Liver (tissue), 9 donors: Measurements from ENCODE around the gene RLBP1. TPM values are rescaled to one million over a fixed set of nuclear protein-coding genes. Genes with fewer than 3 reads are reported as not detected.

Experiments used
- DNase-seq: peaks from one replicate; pipeline ENCODE4 v3.0.0-alpha.2; 2017; ENCODE audit warnings: low spot score
- H3K27ac ChIP-seq, 2 donors: one replicate each; pipeline ENCODE4 v1.7.0; 2013; ENCODE audit warnings: inconsistent platforms in 2 of 2, low read length in 2 of 2, control low read depth in 1 of 2, low read depth in 1 of 2, mild to moderate bottlenecking in 1 of 2
- H3K27me3 ChIP-seq, 4 donors: one replicate each; pipeline versions ENCODE4 v1.6.1 to v1.7.0; 2013; ENCODE audit warnings: low read length in 3 of 4, inconsistent platforms in 1 of 4, mild to moderate bottlenecking in 1 of 4, moderate library complexity in 1 of 4; ENCODE audit not compliant: control insufficient read depth in 4 of 4, insufficient read depth in 4 of 4
- H3K36me3 ChIP-seq, 4 donors: one replicate each; pipeline versions ENCODE4 v1.6.1 to v1.7.0; 2013; ENCODE audit warnings: low read length in 3 of 4, mild to moderate bottlenecking in 3 of 4, low read depth in 1 of 4, moderate library complexity in 1 of 4; ENCODE audit not compliant: control insufficient read depth in 4 of 4, insufficient read depth in 3 of 4
- H3K4me1 ChIP-seq, 4 donors: one replicate each; pipeline versions ENCODE4 v1.6.1 to v1.7.0; 2013; ENCODE audit warnings: low read length in 3 of 4, mild to moderate bottlenecking in 3 of 4, moderate library complexity in 1 of 4; ENCODE audit not compliant: control insufficient read depth in 4 of 4, insufficient read depth in 4 of 4
- H3K4me3 ChIP-seq, 3 donors: one replicate each; pipeline versions ENCODE4 v1.6.1 to v1.7.0; 2013; ENCODE audit warnings: low read length in 3 of 3, control low read depth in 1 of 3, low read depth in 1 of 3, mild to moderate bottlenecking in 1 of 3
- H3K9ac ChIP-seq, 2 donors: one replicate each; pipeline ENCODE4 v1.7.0; 2013; ENCODE audit warnings: low read length in 2 of 2, mild to moderate bottlenecking in 2 of 2, moderate library complexity in 2 of 2, control low read depth in 1 of 2, low read depth in 1 of 2
- H3K9me3 ChIP-seq, 4 donors: one replicate each; pipeline versions ENCODE4 v1.6.1 to v1.7.0; 2013; ENCODE audit warnings: low read length in 3 of 4; ENCODE audit not compliant: control insufficient read depth in 4 of 4
- EGR1 ChIP-seq, 2 donors: IDR thresholded peaks; 2 replicates each; pipeline ENCODE4 v1.6.1; 2016 to 2018; ENCODE audit warnings: antibody characterized with exemption in 2 of 2, low read depth in 2 of 2
- FOXA2 ChIP-seq: IDR thresholded peaks from 2 replicates; pipeline ENCODE4 v1.6.1; 2016; ENCODE audit warnings: antibody characterized with exemption
- GABPA ChIP-seq, 2 donors: IDR thresholded peaks in 1 of 2; conservative IDR thresholded peaks in 1 of 2; 2 replicates each; pipeline ENCODE4 v1.6.1; 2016; ENCODE audit warnings: antibody characterized with exemption in 2 of 2, mild to moderate bottlenecking in 1 of 2, moderate library complexity in 1 of 2
- HNF4A ChIP-seq, 2 donors: conservative IDR thresholded peaks; 2 replicates each; pipeline ENCODE4 v1.6.1; 2016; ENCODE audit warnings: antibody characterized with exemption in 2 of 2, mild to moderate bottlenecking in 2 of 2
- HNF4G ChIP-seq: IDR thresholded peaks from 2 replicates; pipeline ENCODE4 v1.6.1; 2016; ENCODE audit warnings: antibody characterized with exemption
- JUND ChIP-seq, 2 donors: IDR thresholded peaks; 2 replicates each; pipeline ENCODE4 v1.6.1; 2016; ENCODE audit warnings: antibody characterized with exemption in 2 of 2
- NR2F2 ChIP-seq: IDR thresholded peaks from 2 replicates; pipeline ENCODE4 v1.6.1; 2016; ENCODE audit warnings: antibody characterized with exemption
- RAD21 ChIP-seq, 2 donors: IDR thresholded peaks; 2 replicates each; pipeline ENCODE4 v1.6.1; 2016; ENCODE audit warnings: antibody characterized with exemption in 2 of 2, mild to moderate bottlenecking in 2 of 2
- RXRA ChIP-seq, 2 donors: IDR thresholded peaks; 2 replicates each; pipeline ENCODE4 v1.6.1; 2017 to 2018; ENCODE audit warnings: antibody characterized with exemption in 2 of 2, mild to moderate bottlenecking in 1 of 2
- SP1 ChIP-seq: IDR thresholded peaks from 2 replicates; pipeline ENCODE4 v1.6.1; 2018; ENCODE audit warnings: antibody characterized with exemption, mild to moderate bottlenecking
- TAF1 ChIP-seq: conservative IDR thresholded peaks from 2 replicates; pipeline ENCODE4 v1.6.1; 2016; ENCODE audit warnings: antibody characterized with exemption, mild to moderate bottlenecking
- YY1 ChIP-seq: IDR thresholded peaks from 2 replicates; pipeline ENCODE4 v1.6.1; 2016; ENCODE audit warnings: antibody characterized with exemption, mild to moderate bottlenecking
- ZBTB33 ChIP-seq: IDR thresholded peaks from 2 replicates; pipeline ENCODE4 v1.6.1; 2016; ENCODE audit warnings: antibody characterized with exemption
- WGBS: extraction: QIAGEN DNeasy Blood & Tissue Kit; methylation state at CpG from one replicate; pipeline ENCODE4 v1.1.7; 2013; 5-methylcytosine and 5-hydroxymethylcytosine counted together
- polyA plus RNA-seq, 2 donors: library from polyadenylated mRNA; stranded (reverse) in 1 of 2; unstranded in 1 of 2; fragments of 200-250 nt in 1 of 2; fragments of >200 nt in 1 of 2; fragmentation: Nextera tagmentation in 1 of 2; extraction: Ambion mirVana in 1 of 2; gene quantifications; one replicate each; pipeline versions ENCODE4 v1.2.1 to v1.2.3, GENCODE V29; 2013 to 2015
- total RNA-seq, 2 donors: library from RNA; depleted of rRNA; stranded (reverse); fragments of >200 nt; gene quantifications; one replicate each; pipeline ENCODE4 v1.2.3, GENCODE V29; 2014
- TF ChIP-seq, protein P1 (sequence below): IDR thresholded peaks from 2 replicates; pipeline ENCODE4 v1.6.1; 2016; ENCODE audit warnings: antibody characterized with exemption, mild to moderate bottlenecking
- TF ChIP-seq, protein P2 (sequence below): IDR thresholded peaks from 2 replicates; pipeline ENCODE4 v1.6.1; 2016; ENCODE audit warnings: antibody characterized with exemption
- donor health status: healthy.
- donor health status: healthy.
- donor health status: healthy.
- donor health status: healthy.
- donor health status: healthy.

RLBP1 gene
- total and polyA plus RNA-seq, 4 donors: 0.17 TPM; not detected in 3

- TF ChIP-seq, protein P1, sequence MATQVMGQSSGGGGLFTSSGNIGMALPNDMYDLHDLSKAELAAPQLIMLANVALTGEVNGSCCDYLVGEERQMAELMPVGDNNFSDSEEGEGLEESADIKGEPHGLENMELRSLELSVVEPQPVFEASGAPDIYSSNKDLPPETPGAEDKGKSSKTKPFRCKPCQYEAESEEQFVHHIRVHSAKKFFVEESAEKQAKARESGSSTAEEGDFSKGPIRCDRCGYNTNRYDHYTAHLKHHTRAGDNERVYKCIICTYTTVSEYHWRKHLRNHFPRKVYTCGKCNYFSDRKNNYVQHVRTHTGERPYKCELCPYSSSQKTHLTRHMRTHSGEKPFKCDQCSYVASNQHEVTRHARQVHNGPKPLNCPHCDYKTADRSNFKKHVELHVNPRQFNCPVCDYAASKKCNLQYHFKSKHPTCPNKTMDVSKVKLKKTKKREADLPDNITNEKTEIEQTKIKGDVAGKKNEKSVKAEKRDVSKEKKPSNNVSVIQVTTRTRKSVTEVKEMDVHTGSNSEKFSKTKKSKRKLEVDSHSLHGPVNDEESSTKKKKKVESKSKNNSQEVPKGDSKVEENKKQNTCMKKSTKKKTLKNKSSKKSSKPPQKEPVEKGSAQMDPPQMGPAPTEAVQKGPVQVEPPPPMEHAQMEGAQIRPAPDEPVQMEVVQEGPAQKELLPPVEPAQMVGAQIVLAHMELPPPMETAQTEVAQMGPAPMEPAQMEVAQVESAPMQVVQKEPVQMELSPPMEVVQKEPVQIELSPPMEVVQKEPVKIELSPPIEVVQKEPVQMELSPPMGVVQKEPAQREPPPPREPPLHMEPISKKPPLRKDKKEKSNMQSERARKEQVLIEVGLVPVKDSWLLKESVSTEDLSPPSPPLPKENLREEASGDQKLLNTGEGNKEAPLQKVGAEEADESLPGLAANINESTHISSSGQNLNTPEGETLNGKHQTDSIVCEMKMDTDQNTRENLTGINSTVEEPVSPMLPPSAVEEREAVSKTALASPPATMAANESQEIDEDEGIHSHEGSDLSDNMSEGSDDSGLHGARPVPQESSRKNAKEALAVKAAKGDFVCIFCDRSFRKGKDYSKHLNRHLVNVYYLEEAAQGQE: no peak
- TF ChIP-seq ZBTB33: no peak
- TF ChIP-seq JUND (IDR thresholded peaks at IDR 0.05): no peak
- no peak for TF ChIP-seq SP1
- TF ChIP-seq HNF4G: no peak
These were observed 23.2 kb downstream of the RLBP1 start (continued) for GRCh38 chr15:89198196-89198595.

- Histone ChIP-seq H3K36me3 (peaks cover 18 to 76% (median 57%) of the 10 kb centered on the region in 4 donors), H3K4me3 (no peak overlapping the region), H3K27ac (no peak overlapping the region), H3K9me3 (no peaks in the 10 kb centered on the region), H3K27me3 (no peaks in the 10 kb centered on the region), H3K4me1 (no peaks in the 10 kb centered on the region), H3K9ac (no peak overlapping the region)
- no peak for DNase-seq
- TF ChIP-seq RAD21 (IDR thresholded peaks at IDR 0.05) (no peak), GABPA (IDR thresholded peaks at IDR 0.05 in 1 of 2, conservative IDR thresholded peaks at IDR 0.05 in 1 of 2) (no peak)
- WGBS: 60% methylated on average over 4 of the region's 4 CpGs
These were observed 23.8 kb downstream of the RLBP1 start for GRCh38 chr15:89197503-89197971.

GRCh38 chr15:89196994-89197393, 24.4 kb downstream of the RLBP1 start:
- Histone ChIP-seq H3K36me3 (peaks cover 20 to 82% (median 62%) of the 10 kb centered on the region in 4 donors), H3K27ac (no peak overlapping the region), H3K4me1 (no peaks in the 10 kb centered on the region), H3K27me3 (no peaks in the 10 kb centered on the region), H3K4me3 (no peak overlapping the region), H3K9me3 (no peaks in the 10 kb centered on the region), H3K9ac (no peak overlapping the region)
- TF ChIP-seq YY1: no peak
- TF ChIP-seq JUND (IDR thresholded peaks at IDR 0.05): no peak
- TF ChIP-seq FOXA2: no peak
- TF ChIP-seq HNF4A (conservative IDR thresholded peaks at IDR 0.05): no peak
- no peak for TF ChIP-seq GABPA (IDR thresholded peaks at IDR 0.05 in 1 of 2, conservative IDR thresholded peaks at IDR 0.05 in 1 of 2)
- no peak for TF ChIP-seq ZBTB33
- no peak for TF ChIP-seq NR2F2
- TF ChIP-seq, protein P1: no peak
- TF ChIP-seq, protein P2, sequence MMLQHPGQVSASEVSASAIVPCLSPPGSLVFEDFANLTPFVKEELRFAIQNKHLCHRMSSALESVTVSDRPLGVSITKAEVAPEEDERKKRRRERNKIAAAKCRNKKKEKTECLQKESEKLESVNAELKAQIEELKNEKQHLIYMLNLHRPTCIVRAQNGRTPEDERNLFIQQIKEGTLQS: no peak
- TF ChIP-seq RAD21 (IDR thresholded peaks at IDR 0.05): no peak
- no peak for TF ChIP-seq HNF4G
- TF ChIP-seq RXRA (IDR thresholded peaks at IDR 0.05): no peak
- TF ChIP-seq TAF1: no peak
- TF ChIP-seq EGR1 (IDR thresholded peaks at IDR 0.05; ENCODE audit: low read depth in 2 of 2): no peak
- DNase-seq: no peak
- WGBS: 47% methylated on average over 7 of the region's 7 CpGs
